GM19467 (cell line): Measurements from ENCODE around the gene ARFGEF3.
"Not testable (repeated sequence)": the region's sequence is repeated elsewhere in the genome, so short reads cannot be mapped to it uniquely, and the experiment has no call there.

ENCODE experiments used
- ATAC-seq: cut with Tn5 transposase; IDR thresholded peaks from one replicate; pipeline ENCODE4 v1.9.1; 2021; ENCODE audit warnings: mild to moderate bottlenecking, moderate library complexity; ENCODE audit not compliant: unreplicated experiment

The ARFGEF3 gene

GRCh38 chr6:138266095-138266494, 104.4 kb downstream of the ARFGEF3 start:
- no peak for ATAC-seq

- no peak for ATAC-seq
Measured at GRCh38 chr6:138267971-138268895, 106.5 kb downstream of the ARFGEF3 start.

- no peak for ATAC-seq
Measured at GRCh38 chr6:138271451-138271850, 109.7 kb downstream of the ARFGEF3 start.

- no peak for ATAC-seq
Measured at GRCh38 chr6:138272533-138273315, 111.0 kb downstream of the ARFGEF3 start.

GRCh38 chr6:138275976-138276375, 114.2 kb downstream of the ARFGEF3 start:
- ATAC-seq, result no peak

- no peak for ATAC-seq
Measured at GRCh38 chr6:138277835-138278234, 116.1 kb downstream of the ARFGEF3 start.

- no peak for ATAC-seq
Measured at GRCh38 chr6:138278326-138278725, 116.6 kb downstream of the ARFGEF3 start.

GRCh38 chr6:138285800-138286199, 124.1 kb downstream of the ARFGEF3 start:
- no peak for ATAC-seq

GRCh38 chr6:138286698-138287097, 125.0 kb downstream of the ARFGEF3 start:
- no peak for ATAC-seq

GRCh38 chr6:138287144-138287955, 125.6 kb downstream of the ARFGEF3 start:
- ATAC-seq, result peak; percentile 75

- not testable (repeated sequence) for ATAC-seq
Measured at GRCh38 chr6:138288428-138289085, 126.8 kb downstream of the ARFGEF3 start.

GRCh38 chr6:138289739-138290138, 128.0 kb downstream of the ARFGEF3 start:
- ATAC-seq, result no peak

GRCh38 chr6:138290423-138290962, 128.8 kb downstream of the ARFGEF3 start:
- ATAC-seq, result no peak

- ATAC-seq, result no peak
Measured at GRCh38 chr6:138291036-138291848, 129.5 kb downstream of the ARFGEF3 start.

GRCh38 chr6:138291849-138292181, 130.1 kb downstream of the ARFGEF3 start:
- no peak for ATAC-seq

GRCh38 chr6:138292482-138292881, 130.7 kb downstream of the ARFGEF3 start:
- ATAC-seq, result no peak

GRCh38 chr6:138293428-138294395, 132.0 kb downstream of the ARFGEF3 start:
- no peak for ATAC-seq

GRCh38 chr6:138296381-138296780, 134.6 kb downstream of the ARFGEF3 start:
- no peak for ATAC-seq
